ENCODE data around the gene CDH23. TPM values are rescaled to one million over a fixed set of nuclear protein-coding genes. Genes with fewer than 3 reads are reported as not detected.

CDH23 gene
- total and polyA plus RNA-seq, 10 of the 15 experiments (the other 5 are each of a cell fraction or from before 2014, with no cell fraction given): 0.09 to 0.40 (median 0.15) TPM; not detected in 1

GRCh38 chr10:71537681-71538080 is 141.0 kb downstream of the CDH23 start:
- CTCF ChIA-PET: no interaction called here
- FAIRE-seq: no peak
- Histone ChIP-seq H4K20me1 (ENCODE audit: control insufficient read depth, insufficient read depth) (no peaks in the 10 kb centered on the region), H3K79me2 (ENCODE audit: control insufficient read depth, insufficient read depth, low read length) (no peaks in the 10 kb centered on the region), H3K4me1 (ENCODE audit: control insufficient read depth, insufficient read depth, low read length) (no peaks in the 10 kb centered on the region), H3K9me3 (replicated peaks; ENCODE audit: control insufficient read depth, insufficient read depth, low read length) (no peaks in the 10 kb centered on the region), H3K36me3 (ENCODE audit: control insufficient read depth in 2 of 2, insufficient read depth in 2 of 2, low read length in 1 of 2) (no peaks in the 10 kb centered on the region), H3K9ac (ENCODE audit: control insufficient read depth, insufficient read depth, low read length) (no peak overlapping the region), H2AFZ (ENCODE audit: control insufficient read depth, low read depth, low read length) (no peak overlapping the region), H3K4me3 (no peak overlapping the region), H3K27ac (ENCODE audit: control insufficient read depth, insufficient read depth) (no peak overlapping the region), H3K27me3 (replicated peaks in 1 of 2; ENCODE audit: control insufficient read depth in 2 of 2, insufficient read depth in 2 of 2, low read length in 1 of 2) (peaks cover 0 to 1% of the 10 kb centered on the region in 2 experiments; a peak in 2 of 4 replicates), H3K4me2 (ENCODE audit: control insufficient read depth, insufficient read depth) (no peak overlapping the region)
- 23% methylated on average over 7 of the region's 7 CpGs for WGBS (ENCODE audit: insufficient coverage, insufficient replicate concordance, low lambda C conversion rate, missing lambda C conversion rate)
- BruUV-seq (replicated peaks): no TSS peak
- POLR2A ChIA-PET: no interaction called here
- no peak for TF ChIP-seq TCF7 (IDR thresholded peaks at IDR 0.05; ENCODE audit: borderline replicate concordance)
- no peak for TF ChIP-seq SKIL (IDR thresholded peaks at IDR 0.05; ENCODE audit: low read depth, poor library complexity, severe bottlenecking)
- no peak for TF ChIP-seq POLR2AphosphoS2 (IDR thresholded peaks at IDR 0.05; ENCODE audit: low read depth, low read length)
- TF ChIP-seq TBL1XR1 (IDR thresholded peaks at IDR 0.05; ENCODE audit: low read depth, low read length): no peak
- TF ChIP-seq IKZF2 (IDR thresholded peaks at IDR 0.05): no peak
- TF ChIP-seq ZNF274 (IDR thresholded peaks at IDR 0.05; ENCODE audit: insufficient read depth, insufficient read length): no peak
- no peak for TF ChIP-seq RAD21 (IDR thresholded peaks at IDR 0.05; ENCODE audit: insufficient read depth, low read depth, low read length)
- TF ChIP-seq SMARCA5 (IDR thresholded peaks at IDR 0.05): no peak
- TF ChIP-seq DPF2 (IDR thresholded peaks at IDR 0.05): no peak
- RAD21 ChIA-PET (ENCODE audit: unreplicated experiment): no interaction called here
- intact Hi-C loops (cut with micrococcal nuclease; ENCODE audit: unreplicated experiment): no loop called here
- in situ Hi-C loops (cut with MboI): no loop called here
- no peak for DNase-seq (ENCODE audit: low read depth, low spot score)
- SMC1A ChIA-PET (ENCODE audit: uncharacterized antibody, unreplicated experiment): no interaction called here
- ATAC-seq: no peak

Measured in GM12878 (cell line).